Psoas muscle (tissue), 8 donors: ENCODE measurements around the gene PI4KA. TPM values are rescaled to one million over a fixed set of nuclear protein-coding genes. Genes with fewer than 3 reads are reported as not detected.
"Not testable (repeated sequence)": the region's sequence is repeated elsewhere in the genome, so short reads cannot be mapped to it uniquely, and the experiment has no call there.

ENCODE experiments used
- ATAC-seq, 4 donors: fragments of 200-7000 bp; cut with Tn5 transposase; one replicate each; pipeline ENCODE4 v1.9.1; 2020; ENCODE audit warnings: moderate library complexity in 3 of 4, mild to moderate bottlenecking in 2 of 4
- DNase-seq, 2 donors: peaks; one replicate each; pipeline ENCODE4 v3.0.0-alpha.2; 2020
- H3K27ac ChIP-seq: fragments of 200-600 bp; one replicate; pipeline ENCODE4 v1.8.0; 2022
- H3K27me3 ChIP-seq, 3 donors: fragments of 200-600 bp in 1 of 3; one replicate each; pipeline versions ENCODE4 v1.6.1 to v1.8.0; 2013 to 2022; ENCODE audit warnings: low read length in 2 of 3, mild to moderate bottlenecking in 2 of 3, moderate library complexity in 1 of 3; ENCODE audit not compliant: insufficient read depth in 3 of 3
- H3K36me3 ChIP-seq, 2 donors: fragments of 200-600 bp in 1 of 2; one replicate each; pipeline versions ENCODE4 v1.6.1 to v1.8.0; 2013 to 2022; ENCODE audit warnings: low read depth in 1 of 2, mild to moderate bottlenecking in 1 of 2, moderate library complexity in 1 of 2; ENCODE audit not compliant: insufficient read depth in 1 of 2
- H3K4me1 ChIP-seq: fragments of 200-600 bp; one replicate; pipeline ENCODE4 v1.8.0; 2022
- H3K4me3 ChIP-seq: fragments of 200-600 bp; one replicate; pipeline ENCODE4 v1.8.0; 2022; ENCODE audit warnings: mild to moderate bottlenecking
- H3K9me3 ChIP-seq: fragments of 200-600 bp; one replicate; pipeline ENCODE4 v1.8.0; 2022
- WGBS, 3 donors: extraction: QIAGEN DNeasy Blood & Tissue Kit; methylation state at CpG; one replicate each; pipeline versions ENCODE4 v1.1.6 to v1.1.7; 2013; 5-methylcytosine and 5-hydroxymethylcytosine counted together
- intact Hi-C, 2 donors: fragments of 100-400 bp; cut with DNase I; formaldehyde crosslinking; loops; one replicate each; pipeline versions ENCODE4 v1.11.0 to v1.14.2; 2022
- polyA plus RNA-seq, 3 donors: library from polyadenylated mRNA; stranded (reverse); fragments of 200-250 nt; gene quantifications; one replicate each; pipeline ENCODE4 v1.2.3, GENCODE V29; 2013
- total RNA-seq, 4 donors: library from RNA; stranded (reverse); fragmentation: NEBNext Ultra II Directional in 2 of 4; extraction: Animal tissue kit (Norgen Biotek cat#: 25700) in 2 of 4; gene quantifications; one replicate each; pipeline versions ENCODE4 v1.2.1 to v1.2.4, GENCODE V29; 2021 to 2023
- TF ChIP-seq, protein P1 (sequence below): fragments of 200-600 bp; IDR thresholded peaks from one replicate; pipeline ENCODE4 v1.8.0; 2022; ENCODE audit warnings: antibody characterized with exemption
- donor health status: healthy with polysubstance abuse.
- donor health status: DM: no; HTN: no; CAD: no; lungs with moderate emphysema.
- donor health status: Bipolar disorder and iron deficiency.
- donor health status: healthy.
- donor health status: DM: yes; HTN: yes; CAD: no.
- donor health status: DM: no; HTN: no; CAD: no.
- donor health status: DM: no; HTN: no; CAD: no.
- donor health status: DM: yes; HTN: yes; CAD: no.

Gene PI4KA
- total and polyA plus RNA-seq, 7 donors: 22.7 to 52.6 (median 41.0) TPM

GRCh38 chr22:20829491-20830134 lies 29.0 kb downstream of the PI4KA start:
- ATAC-seq: no peak
- H3K9me3 ChIP-seq: no peaks in the 10 kb centered on the region
- no peak overlapping the region for H3K27ac ChIP-seq
- no peak for DNase-seq
- WGBS, 3 donors: 95 to 98% (median 96%) methylated on average over 3 of the region's 3 CpGs
- intact Hi-C loops: no loop called here
- TF ChIP-seq, protein P1, sequence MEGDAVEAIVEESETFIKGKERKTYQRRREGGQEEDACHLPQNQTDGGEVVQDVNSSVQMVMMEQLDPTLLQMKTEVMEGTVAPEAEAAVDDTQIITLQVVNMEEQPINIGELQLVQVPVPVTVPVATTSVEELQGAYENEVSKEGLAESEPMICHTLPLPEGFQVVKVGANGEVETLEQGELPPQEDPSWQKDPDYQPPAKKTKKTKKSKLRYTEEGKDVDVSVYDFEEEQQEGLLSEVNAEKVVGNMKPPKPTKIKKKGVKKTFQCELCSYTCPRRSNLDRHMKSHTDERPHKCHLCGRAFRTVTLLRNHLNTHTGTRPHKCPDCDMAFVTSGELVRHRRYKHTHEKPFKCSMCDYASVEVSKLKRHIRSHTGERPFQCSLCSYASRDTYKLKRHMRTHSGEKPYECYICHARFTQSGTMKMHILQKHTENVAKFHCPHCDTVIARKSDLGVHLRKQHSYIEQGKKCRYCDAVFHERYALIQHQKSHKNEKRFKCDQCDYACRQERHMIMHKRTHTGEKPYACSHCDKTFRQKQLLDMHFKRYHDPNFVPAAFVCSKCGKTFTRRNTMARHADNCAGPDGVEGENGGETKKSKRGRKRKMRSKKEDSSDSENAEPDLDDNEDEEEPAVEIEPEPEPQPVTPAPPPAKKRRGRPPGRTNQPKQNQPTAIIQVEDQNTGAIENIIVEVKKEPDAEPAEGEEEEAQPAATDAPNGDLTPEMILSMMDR: no peak
- H3K36me3 ChIP-seq: peaks cover 3 to 89% of the 10 kb centered on the region in 2 donors
- H3K27me3 ChIP-seq: no peaks in the 10 kb centered on the region
- H3K4me3 ChIP-seq: no peak overlapping the region
- H3K4me1 ChIP-seq: no peaks in the 10 kb centered on the region

DNA sequence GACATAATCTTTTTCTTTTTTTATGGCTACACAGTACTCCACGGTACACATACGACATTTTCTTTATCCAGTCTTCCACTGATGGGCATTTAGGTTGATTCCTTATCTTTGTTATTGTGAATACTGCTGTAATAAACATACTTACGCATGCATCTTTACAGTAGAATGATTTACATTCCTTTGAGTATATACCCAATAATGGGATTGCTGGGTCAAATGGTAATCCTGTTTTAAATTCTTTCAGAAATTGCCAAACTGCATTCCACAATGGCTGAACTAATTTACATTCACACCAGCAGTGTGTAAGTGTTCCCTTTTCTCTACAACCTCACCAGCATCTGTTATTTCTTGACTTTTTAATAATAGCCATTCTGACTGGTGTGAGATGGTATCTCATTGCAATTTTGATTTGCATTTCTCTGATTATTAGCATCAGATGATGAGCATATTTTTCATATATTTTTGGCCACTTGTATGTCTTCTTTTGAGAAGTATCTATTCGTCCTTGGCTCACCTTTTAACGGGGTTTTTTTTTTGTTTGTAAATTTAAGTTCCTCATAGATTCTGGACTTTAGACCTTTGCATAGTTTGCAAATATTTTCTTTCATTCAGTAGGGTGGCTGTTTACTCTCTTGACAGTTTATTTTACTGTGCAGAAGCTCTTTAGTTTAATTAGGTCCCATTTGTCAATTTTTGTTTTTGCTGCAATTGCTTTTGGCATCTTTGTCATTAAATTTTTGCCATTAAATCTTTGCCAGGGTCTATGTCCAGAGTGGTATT lies 32.0 kb downstream of the PI4KA start:
- H3K27ac ChIP-seq, H3K4me3 ChIP-seq, DNase-seq, H3K9me3 ChIP-seq, H3K4me1 ChIP-seq, ATAC-seq, intact Hi-C loops, H3K27me3 ChIP-seq: not testable (repeated sequence)
- 97 to 98% (median 97%) methylated on average over 5 of the region's 5 CpGs for WGBS, 3 donors
- H3K36me3 ChIP-seq: peaks cover 0 to 82% of the 10 kb centered on the region in 2 donors

DNA sequence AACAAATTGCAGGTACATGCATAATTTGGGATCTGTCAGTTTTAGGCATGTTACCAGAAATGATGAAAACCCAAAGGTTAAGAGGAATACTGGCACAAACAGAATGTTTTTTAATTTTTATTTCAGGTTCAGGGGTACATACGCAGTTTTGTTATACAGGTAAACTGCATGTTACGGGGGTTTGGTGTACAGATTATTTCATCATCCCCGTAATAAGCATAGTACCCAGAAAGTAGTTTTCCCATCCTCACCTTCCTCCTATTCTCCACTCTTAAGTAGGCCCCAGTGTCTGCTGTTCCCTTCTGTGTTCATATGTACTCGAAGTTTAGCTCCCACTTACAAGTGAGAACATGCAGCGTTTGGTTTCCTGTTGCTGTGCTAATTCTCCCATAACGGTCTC lies 33.0 kb downstream of the PI4KA start:
- Histone ChIP-seq H3K27me3 (no peaks in the 10 kb centered on the region), H3K9me3 (no peaks in the 10 kb centered on the region), H3K27ac (no peak overlapping the region), H3K36me3 (peaks cover 0 to 77% of the 10 kb centered on the region in 2 donors), H3K4me1 (no peaks in the 10 kb centered on the region), H3K4me3 (no peak overlapping the region)
- 91 to 93% (median 93%) methylated on average over 6 of the region's 6 CpGs for WGBS, 3 donors
- intact Hi-C loops: no loop called here
- TF ChIP-seq, protein P1: no peak
- no peak for DNase-seq
- no peak for ATAC-seq

DNA sequence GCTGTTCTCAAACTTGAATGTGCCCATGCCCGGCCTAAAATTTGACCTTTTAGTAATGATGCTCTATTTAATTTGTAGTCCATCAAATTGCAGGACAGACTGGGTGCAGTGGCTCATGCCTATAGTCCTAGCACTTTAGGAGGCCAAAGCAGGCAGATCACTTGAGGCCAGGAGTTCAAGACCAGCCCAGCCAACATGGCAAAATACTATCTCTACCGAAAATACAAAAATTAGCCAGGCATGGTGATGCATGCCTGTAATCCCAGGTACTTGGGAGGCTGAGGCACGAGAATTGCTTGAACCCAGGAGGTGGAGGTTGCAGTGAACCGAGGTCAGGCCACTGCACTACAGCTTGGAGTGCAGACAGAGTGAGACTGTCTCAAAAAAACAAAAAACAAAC lies 33.4 kb downstream of the PI4KA start:
- peaks cover 0 to 77% of the 10 kb centered on the region in 2 donors for H3K36me3 ChIP-seq
- ATAC-seq, H3K27me3 ChIP-seq, H3K9me3 ChIP-seq, intact Hi-C loops, H3K4me1 ChIP-seq, DNase-seq, H3K4me3 ChIP-seq, H3K27ac ChIP-seq: not testable (repeated sequence)
- WGBS, 3 donors: 95 to 97% (median 96%) methylated on average over 4 of the region's 4 CpGs

DNA sequence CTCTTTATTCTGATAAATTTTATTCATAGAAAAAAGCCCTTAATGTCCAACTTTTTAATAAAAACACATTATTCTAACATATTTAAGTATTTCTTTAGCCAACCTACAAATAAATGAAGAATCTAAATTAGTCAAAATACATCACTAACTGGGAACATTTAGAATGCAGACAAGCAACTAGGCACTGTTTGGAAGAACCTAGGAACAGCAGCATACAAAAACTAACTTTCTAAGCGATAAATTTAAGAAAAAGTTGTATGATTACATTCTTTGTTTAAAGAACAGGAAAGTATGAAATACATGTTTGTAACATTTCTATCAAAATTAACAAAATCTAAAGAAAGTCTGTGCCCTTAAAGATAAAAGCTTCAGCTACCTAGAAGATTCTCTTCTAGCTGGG lies 35.3 kb downstream of the PI4KA start:
- H3K36me3 ChIP-seq: peaks cover 0 to 77% of the 10 kb centered on the region in 2 donors
- DNase-seq (no peak), ATAC-seq (no peak)
- H3K4me1 ChIP-seq: no peaks in the 10 kb centered on the region
- no peak overlapping the region for H3K27ac ChIP-seq
- intact Hi-C loops: no loop called here
- H3K27me3 ChIP-seq: no peaks in the 10 kb centered on the region
- H3K4me3 ChIP-seq: no peak overlapping the region
- no peaks in the 10 kb centered on the region for H3K9me3 ChIP-seq
- 95 to 100% (median 100%) methylated on average over 1 of the region's 1 CpG for WGBS, 3 donors
- TF ChIP-seq, protein P1: no peak
